ENCODE measurements around the gene NUBPL.
"Not testable (repeated sequence)": the region's sequence is repeated elsewhere in the genome, so short reads cannot be mapped to it uniquely, and the experiment has no call there.

Gene NUBPL

GRCh38 chr14:31813724-31814490 lies 252.7 kb downstream of the NUBPL start:
- not testable (repeated sequence) for DNase-seq (ENCODE audit: low read depth)

DNA sequence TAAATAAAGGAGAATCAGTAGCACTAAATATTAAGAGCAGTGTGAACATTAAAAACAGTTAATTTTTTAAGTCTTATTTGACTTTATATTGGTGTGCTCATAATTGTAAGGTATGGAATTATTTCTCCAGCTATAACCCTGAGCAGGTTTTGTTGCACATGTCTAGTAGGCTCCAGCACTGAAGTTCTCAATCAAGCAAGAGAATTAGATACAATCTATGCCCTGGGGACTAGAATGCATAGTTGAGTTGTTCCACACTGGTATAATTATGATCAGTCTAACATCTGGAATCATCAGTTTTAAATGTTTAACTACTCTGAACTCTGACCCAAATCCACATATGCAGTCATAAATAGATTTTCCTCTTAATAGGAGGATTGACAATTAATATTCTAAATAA lies 258.1 kb downstream of the NUBPL start:
- no peak for DNase-seq (ENCODE audit: low read depth)

- no peak for DNase-seq (ENCODE audit: low read depth)
Observed at GRCh38 chr14:31825459-31825858, 264.3 kb downstream of the NUBPL start.

- no peak for DNase-seq (ENCODE audit: low read depth)
Observed at GRCh38 chr14:31827325-31827724, 266.1 kb downstream of the NUBPL start.

DNA sequence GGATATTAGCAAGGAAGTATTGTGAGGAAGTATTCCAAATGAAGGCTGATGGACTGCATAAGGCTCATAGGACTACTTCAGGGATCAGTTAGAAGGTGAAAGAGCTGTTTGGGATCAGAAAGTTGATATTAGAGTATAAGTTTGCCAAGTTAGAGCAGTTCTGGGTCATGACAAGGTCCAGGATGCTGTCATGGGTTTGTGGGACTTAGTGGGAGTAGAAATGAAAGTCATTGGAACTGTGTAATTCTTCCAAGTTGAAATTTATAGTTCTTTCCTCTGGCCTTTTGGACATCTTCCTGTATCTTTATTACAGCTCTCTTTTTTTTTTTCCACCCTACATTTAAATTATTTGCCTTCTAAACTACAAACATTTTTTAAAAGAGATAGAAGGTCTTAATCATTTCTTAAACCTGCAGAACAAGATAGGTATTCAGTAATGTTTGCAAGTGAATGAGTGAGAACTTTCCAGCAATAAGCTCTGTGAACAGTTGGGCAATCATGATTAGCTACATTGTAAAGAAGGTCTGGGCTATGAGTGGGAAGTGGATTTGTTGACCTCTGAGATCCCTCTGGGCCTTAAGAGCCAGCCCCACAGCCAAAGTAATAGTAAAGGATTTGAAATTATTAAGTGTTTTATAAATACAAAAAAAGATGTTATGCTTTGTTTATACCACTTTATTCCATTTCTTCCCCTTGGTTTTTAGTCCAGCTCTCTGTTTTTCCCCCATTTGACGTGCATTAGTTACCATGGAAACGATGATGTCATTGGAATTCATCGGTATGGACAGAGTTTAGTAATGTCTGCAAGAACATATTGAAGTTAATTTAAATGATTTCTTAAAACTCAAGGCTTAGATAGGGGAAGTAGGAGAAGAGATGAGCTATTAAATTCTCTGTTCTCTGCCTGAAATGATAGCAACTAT lies 268.0 kb downstream of the NUBPL start:
- DNase-seq (ENCODE audit: low read depth), result no peak

GRCh38 chr14:31834616-31835015 lies 273.4 kb downstream of the NUBPL start:
- no peak for DNase-seq (ENCODE audit: low read depth)

- DNase-seq (ENCODE audit: low read depth), result no peak
Observed at GRCh38 chr14:31835049-31835448, 273.8 kb downstream of the NUBPL start.

- DNase-seq (ENCODE audit: low read depth), result no peak
Observed at GRCh38 chr14:31837031-31837430, 275.8 kb downstream of the NUBPL start.

DNA sequence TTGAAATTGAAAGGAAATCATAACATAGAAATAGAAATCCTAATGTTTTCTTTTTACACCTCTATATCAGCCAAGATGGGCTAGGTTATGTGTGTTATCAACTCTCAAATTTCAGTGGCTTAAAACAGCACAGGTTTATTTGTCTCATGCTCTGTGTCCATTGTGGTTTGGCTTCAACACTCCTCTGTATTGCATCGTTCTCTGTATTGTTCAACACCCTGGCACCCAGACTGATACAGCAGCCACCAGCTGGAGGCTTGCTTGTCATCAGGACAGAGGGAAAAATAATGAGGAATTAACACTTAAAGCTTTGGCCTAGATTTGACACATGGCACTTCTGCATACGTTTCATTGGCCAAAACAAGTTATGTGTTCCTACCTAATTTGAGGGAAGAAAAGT lies 281.7 kb downstream of the NUBPL start:
- no peak for DNase-seq (ENCODE audit: low read depth)

DNA sequence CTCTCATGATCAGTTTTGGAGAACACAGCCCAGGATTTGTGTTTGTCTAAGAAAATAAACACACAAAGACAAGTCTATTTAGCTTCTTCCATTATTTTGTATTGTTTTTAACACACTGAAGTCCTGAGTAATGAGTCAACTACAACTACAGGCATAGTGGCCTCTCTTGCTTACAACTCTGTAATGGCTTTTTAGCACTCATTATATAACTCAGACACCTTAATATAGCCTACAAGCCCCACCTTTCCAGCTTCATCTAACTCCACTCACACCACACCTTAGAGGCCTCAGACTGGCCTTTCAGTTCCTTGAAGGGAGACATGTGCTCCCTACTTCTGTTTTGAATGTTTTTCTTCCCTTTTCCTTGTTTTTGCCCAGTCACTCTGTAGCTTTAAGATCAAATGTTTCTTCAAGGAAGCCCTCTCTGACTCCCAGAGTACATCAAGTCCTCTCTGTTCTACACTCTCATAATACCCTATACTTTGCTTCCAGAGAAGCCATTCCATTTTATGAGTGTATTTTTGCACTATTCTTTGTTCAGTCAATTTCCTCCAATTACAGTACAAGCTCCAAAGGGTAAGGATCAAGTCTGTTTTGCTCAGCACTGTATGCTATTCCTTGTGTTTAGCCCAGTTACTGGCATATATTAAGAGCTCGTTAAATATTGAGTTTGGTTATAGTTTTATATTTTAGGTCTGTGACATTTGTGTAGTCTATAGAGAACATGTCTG lies 282.3 kb downstream of the NUBPL start:
- DNase-seq (ENCODE audit: low read depth), result no peak

GRCh38 chr14:31854508-31855075 lies 293.4 kb downstream of the NUBPL start:
- DNase-seq (ENCODE audit: low read depth), result no peak

GRCh38 chr14:31855262-31855661 lies 294.1 kb downstream of the NUBPL start:
- no peak for DNase-seq (ENCODE audit: low read depth)

DNA sequence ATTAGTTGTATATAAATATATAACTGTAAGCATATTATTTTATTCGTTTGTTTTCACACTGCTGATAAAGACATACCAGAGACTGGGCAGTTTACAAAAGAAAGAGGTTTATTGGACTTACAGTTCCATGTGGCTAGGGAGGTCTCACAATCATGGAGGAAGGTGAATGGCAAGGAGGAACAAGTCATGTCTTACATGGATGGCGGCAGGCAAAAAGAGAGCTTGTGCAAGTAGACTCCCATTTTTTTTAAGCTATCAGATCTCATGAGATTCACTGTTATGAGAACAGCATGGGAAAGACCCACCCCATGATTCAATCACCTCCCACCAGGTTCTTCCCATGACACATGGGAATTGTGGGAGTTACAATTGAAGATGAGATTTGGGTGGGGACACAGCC lies 294.8 kb downstream of the NUBPL start:
- DNase-seq (ENCODE audit: low read depth), result not testable (repeated sequence)

DNA sequence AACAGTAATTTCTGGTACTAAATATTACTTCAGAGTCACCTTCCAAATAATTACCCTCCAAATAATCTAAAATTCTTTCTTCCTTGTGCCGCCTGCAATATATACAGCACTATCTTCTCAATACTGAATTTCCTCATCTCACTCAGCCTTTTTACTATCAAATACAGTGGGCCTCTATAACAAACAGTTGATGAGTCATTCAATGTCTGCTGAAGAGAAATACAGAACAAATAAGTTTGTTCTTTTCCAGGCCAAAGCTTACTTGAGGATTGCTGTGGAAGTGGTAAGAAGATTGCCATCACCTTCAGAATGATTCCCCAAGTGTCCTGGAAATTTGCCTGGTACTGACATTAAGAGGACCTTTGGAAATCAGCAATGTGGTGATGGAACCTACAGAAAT lies 297.7 kb downstream of the NUBPL start:
- DNase-seq (ENCODE audit: low read depth), result no peak

DNA sequence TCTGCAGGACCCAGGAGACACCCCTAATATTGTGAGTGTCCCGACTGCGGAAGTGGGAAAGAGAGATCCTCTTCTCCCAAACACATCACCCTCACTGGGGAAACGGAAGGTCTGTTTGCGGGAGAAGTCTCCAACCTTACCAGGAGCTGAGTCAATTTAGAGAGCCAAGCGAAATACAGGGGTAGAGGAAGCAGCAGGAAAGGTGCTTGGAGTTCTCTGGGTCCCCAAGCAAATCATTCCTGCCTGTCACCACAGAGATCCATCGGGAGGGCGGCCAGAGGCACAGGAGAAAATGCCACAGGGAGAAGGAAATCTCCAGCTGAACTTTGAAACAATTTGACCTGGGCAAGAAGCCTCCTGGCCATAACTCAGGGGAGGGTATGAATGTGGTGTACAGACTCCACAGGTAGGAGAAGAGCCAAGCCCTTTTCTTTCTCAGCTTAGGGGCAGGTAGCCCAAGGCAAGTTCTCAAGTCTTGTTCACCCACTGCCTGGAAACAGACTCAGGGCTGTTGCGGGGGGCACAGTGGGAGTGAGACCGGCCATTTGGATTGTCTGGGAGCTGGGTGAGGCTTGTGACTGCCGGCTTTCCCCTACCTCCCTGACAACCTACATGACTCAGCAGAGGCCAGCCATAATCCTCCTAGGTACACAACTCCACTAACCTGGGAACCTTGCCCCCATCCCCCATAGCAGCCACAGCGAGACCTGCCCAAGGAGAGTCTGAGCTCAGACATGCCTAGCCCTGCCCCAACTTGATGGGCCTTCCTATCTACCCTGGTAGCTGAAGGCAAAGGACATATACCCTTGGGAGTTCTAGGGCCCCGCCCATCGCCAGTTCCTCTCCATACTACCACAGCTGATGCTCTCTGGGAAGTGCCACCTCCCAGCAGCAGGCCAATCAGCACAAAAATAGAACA lies 304.0 kb downstream of the NUBPL start:
- no peak for DNase-seq (ENCODE audit: low read depth)

DNA sequence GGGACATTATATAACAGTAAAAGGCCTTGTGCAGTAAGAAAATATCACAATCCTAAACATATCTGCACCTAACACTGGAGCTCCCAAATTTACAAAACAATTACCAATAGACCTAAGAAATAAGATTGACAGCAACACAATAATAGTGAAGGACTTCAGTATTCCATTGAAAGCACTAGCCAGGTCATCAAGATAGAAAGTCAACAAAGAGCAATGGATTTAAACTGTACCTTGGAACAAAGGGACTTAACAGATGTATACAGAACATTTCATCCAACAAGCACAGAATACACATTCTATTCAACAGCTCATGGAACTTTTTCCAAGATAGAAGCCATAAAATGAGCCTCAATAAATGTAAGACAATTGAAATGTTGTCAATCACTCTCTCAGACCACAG lies 306.4 kb downstream of the NUBPL start:
- no peak for DNase-seq (ENCODE audit: low read depth)

DNA sequence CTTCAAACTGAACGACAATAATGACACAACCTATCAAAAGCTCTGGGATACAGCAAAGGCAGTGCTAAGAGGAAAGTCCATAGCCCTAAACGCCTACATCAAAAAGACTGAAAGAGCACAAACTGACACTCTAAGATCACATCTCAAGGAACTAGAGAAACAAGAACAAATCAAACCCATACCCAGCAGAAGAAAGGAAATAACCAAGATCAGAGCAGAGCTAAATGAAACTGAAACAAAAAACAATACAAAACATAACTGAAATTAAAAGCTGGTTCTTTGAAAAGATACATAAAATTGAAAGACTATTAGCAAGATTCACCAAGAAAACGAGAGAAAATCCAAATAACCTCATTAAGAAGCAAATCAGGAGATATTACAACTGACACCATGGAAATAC lies 306.9 kb downstream of the NUBPL start:
- DNase-seq (ENCODE audit: low read depth), result not testable (repeated sequence)

DNA sequence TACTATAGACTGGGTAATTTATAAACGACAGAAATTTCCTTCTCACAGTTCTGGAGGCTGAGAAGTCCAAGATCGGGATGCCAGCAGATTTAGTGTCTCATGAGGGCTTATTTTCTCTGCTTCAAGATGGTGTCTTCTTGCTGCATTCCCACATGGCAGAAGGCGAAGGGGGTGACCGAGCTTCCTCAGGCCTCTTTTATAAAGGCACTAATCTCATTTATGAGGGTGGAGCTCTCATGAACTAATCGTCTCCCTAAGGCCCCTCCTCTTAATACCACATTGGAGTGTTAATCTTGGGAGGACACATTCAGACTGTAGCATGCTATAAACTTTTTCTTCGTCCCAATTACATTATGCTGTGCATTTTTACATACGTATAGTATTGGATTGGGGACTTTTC lies 315.5 kb downstream of the NUBPL start:
- no peak for DNase-seq (ENCODE audit: low read depth)

DNA sequence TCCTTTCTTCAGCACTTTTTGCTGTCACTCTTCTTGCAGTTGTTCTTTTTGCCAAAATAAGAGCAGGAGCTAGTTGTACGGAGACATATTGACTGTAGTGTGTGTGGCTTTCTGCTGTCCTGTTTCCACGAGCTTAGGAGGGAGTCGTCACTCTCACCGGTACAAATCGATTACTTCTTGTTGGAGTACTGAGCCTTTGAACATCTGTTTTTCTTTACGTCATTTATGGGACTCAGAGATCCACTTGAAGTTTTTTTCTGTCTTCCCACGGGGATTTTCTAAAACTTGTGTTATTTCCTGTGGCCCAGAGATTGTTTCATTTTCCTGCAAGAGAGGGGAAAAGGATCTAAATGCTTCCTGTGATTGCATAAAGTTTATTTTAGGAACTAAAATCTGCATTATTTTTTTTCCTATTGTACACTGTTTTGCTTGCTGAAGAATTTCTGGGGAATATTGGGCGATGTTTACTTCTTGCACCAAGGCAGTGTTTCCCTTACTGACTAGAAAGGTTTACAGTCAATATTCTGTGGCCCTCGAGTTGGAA lies 316.1 kb downstream of the NUBPL start:
- no peak for DNase-seq (ENCODE audit: low read depth)

DNA sequence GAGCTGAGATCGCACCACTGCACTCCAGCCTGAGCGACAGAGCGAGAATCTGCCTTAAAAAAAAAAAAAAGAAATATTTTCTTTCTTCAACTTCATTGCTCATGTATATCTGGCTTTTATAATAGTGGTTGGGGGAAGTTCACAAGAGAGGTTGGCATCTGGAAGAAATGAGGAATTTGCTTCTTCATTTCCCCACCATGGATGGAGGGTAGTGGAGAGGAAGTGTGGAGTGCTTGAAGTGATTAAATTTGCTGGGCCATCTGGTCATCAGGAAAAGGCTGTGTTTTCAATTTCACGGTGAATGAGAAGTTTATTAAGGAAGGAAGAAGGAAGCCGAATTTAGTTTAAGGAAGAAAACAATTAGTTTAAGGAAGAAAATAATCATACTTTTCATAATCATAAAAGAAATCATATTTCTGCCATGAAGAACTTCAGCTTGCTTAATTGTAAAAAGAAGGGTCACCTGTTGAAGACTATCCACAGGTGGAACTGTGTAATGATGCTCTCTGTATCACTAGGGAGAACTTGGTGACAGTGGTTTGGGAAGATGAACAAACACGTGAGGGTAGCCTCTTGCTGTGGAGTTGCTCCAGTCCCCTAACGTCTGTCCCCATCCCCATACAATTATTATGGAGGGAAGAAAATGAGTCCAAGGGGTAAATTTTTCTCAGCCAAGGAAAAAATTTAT lies 318.6 kb downstream of the NUBPL start:
- no peak for DNase-seq (ENCODE audit: low read depth)

Measured in T-helper 22 cell (primary cell).